ENCODE results near the gene COMMD3.

- TF ChIP-seq CTCF (conservative IDR thresholded peaks at IDR 0.05; ENCODE audit: low read length) (no peak), EZH2phosphoT487 (IDR thresholded peaks at IDR 0.05; ENCODE audit: borderline replicate concordance) (no peak)
Observed at GRCh38 chr10:22356324-22356873, 40.2 kb downstream of the COMMD3 start.

All from Loucy (cell line).